WTC11 (cell line): ENCODE measurements around the gene FBLL1. TPM values are rescaled to one million over a fixed set of nuclear protein-coding genes. Genes with fewer than 3 reads are reported as not detected.

Source experiments
- ATAC-seq: fragments of 200-7000 bp; cut with Tn5 transposase; 2 replicates; pipeline ENCODE4 v1.10.0; 2021; ENCODE audit warnings: mild to moderate bottlenecking, moderate library complexity
- CTCF ChIA-PET: fragments of 300-600 bp; sonication (Branson Sonifier 250); formaldehyde crosslinking; loops from one replicate; lab custom pipeline; 2021; ENCODE audit warnings: antibody characterized with exemption; lab: Charles Lee
- POLR2A ChIA-PET: fragments of 350-600 bp; sonication (Branson Sonifier 250); formaldehyde crosslinking; loops from one replicate; lab custom pipeline; 2021; ENCODE audit warnings: antibody characterized with exemption; lab: Charles Lee
- DNase-seq: peaks from one replicate; pipeline ENCODE4 v3.0.0; 2021; ENCODE audit warnings: low spot score
- H3K27ac Mint-ChIP-seq: 2 replicates; pipeline ENCODE4 v1.8.0; 2021; ENCODE audit warnings: mixed read lengths
- H3K27me3 Mint-ChIP-seq: 2 replicates; pipeline ENCODE4 v1.8.0; 2021; ENCODE audit warnings: low read depth, mild to moderate bottlenecking, moderate library complexity, mixed read lengths
- H3K36me3 Mint-ChIP-seq: 2 replicates; pipeline ENCODE4 v1.8.0; 2021; ENCODE audit warnings: mixed read lengths
- H3K4me1 Mint-ChIP-seq: 2 replicates; pipeline ENCODE4 v1.8.0; 2022; ENCODE audit warnings: mixed read lengths
- H3K4me3 Mint-ChIP-seq: 2 replicates; pipeline ENCODE4 v1.8.0; 2021; ENCODE audit warnings: mild to moderate bottlenecking, moderate library complexity, mixed read lengths
- H3K9me3 Mint-ChIP-seq: 2 replicates; pipeline ENCODE4 v1.8.0; 2021; ENCODE audit warnings: mixed read lengths
- GABPB1 ChIP-seq: sonication (generic); formaldehyde crosslinking; IDR thresholded peaks from 2 replicates; pipeline ENCODE4 v1.8.1; 2023; ENCODE audit warnings: mild to moderate bottlenecking, missing genetic modification reagents
- JUN ChIP-seq: sonication (generic); formaldehyde crosslinking; IDR thresholded peaks from 2 replicates; pipeline ENCODE4 v1.8.0; 2023; ENCODE audit warnings: mild to moderate bottlenecking, missing genetic modification reagents
- NFYB ChIP-seq: sonication (generic); formaldehyde crosslinking; conservative IDR thresholded peaks from 2 replicates; pipeline ENCODE4 v1.8.0; 2022; ENCODE audit warnings: low read depth, missing genetic modification reagents
- NR1H2 ChIP-seq: sonication (generic); formaldehyde crosslinking; IDR thresholded peaks from 2 replicates; pipeline ENCODE4 v1.9.0; 2021; ENCODE audit warnings: mild to moderate bottlenecking, moderate library complexity, missing genetic modification reagents
- RELA ChIP-seq: sonication (generic); formaldehyde crosslinking; IDR thresholded peaks from 2 replicates; pipeline ENCODE4 v1.8.1; 2022; ENCODE audit warnings: missing genetic modification reagents, mild to moderate bottlenecking, borderline replicate concordance
- ZNF317 ChIP-seq: sonication (generic); formaldehyde crosslinking; IDR thresholded peaks from 2 replicates; pipeline ENCODE4 v1.8.1; 2023; ENCODE audit warnings: low read depth, mild to moderate bottlenecking, moderate library complexity, missing genetic modification reagents, borderline replicate concordance
- total RNA-seq: library from RNA; stranded (reverse); gene quantifications from 3 replicates; pipeline ENCODE4 v1.2.3, GENCODE V29; 2021
- TF ChIP-seq, protein P1 (sequence below): sonication (generic); formaldehyde crosslinking; IDR thresholded peaks from 2 replicates; pipeline ENCODE4 v1.8.0; 2022; ENCODE audit warnings: mild to moderate bottlenecking, missing genetic modification reagents
- TF ChIP-seq, protein P2 (sequence below): sonication (generic); formaldehyde crosslinking; IDR thresholded peaks from 2 replicates; pipeline ENCODE4 v1.8.1; 2023; ENCODE audit warnings: mild to moderate bottlenecking, missing genetic modification reagents, moderate library complexity
- TF ChIP-seq, protein P3 (sequence below): sonication (generic); formaldehyde crosslinking; IDR thresholded peaks from 2 replicates; pipeline ENCODE4 v1.8.1; 2023; ENCODE audit warnings: mild to moderate bottlenecking, missing genetic modification reagents, borderline replicate concordance
- TF ChIP-seq, protein P4 (sequence below): sonication (generic); formaldehyde crosslinking; IDR thresholded peaks from 2 replicates; pipeline ENCODE4 v1.8.1; 2023; ENCODE audit warnings: mild to moderate bottlenecking, missing genetic modification reagents

The FBLL1 gene
- total RNA-seq, 1 experiment from 2014 or later = 5.3 TPM

DNA sequence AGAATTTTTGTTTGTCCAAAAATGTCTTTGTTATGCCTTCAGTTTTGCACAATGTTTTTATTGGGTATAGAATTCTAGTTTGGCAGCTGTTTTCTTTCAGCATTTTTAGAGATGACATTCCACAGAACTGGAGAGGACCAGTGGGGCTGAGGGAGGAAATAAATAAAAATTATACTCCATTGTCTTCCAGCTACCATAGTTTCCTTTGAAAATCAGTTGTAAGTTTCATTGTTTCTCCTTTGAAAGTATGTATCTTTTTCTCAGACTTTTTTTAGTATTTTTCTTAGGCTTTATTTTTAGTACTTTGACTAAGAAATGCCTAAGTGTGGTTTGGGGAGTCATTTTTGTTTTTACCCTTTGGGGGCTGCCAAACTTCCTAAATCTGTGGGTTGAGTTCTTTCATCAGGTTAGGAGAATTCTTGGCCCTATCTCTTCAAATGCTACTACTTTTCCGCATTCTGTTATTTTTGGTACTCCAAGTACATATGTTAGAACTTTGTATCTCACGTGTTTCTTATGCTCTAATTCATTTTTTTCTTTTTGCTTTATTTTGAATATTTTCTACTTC lies 15.2 kb upstream of the FBLL1 start:
- peak; percentile 87 for TF ChIP-seq ZNF317 (CRISPR knock-in tag)
- TF ChIP-seq NR1H2 (CRISPR knock-in tag) = no peak
- POLR2A ChIA-PET = no interaction called here
- DNase-seq (no peak), ATAC-seq (no peak)
- Mint-ChIP-seq H3K4me1 (no peaks in the 10 kb centered on the region), H3K27ac (no peak overlapping the region), H3K36me3 (peaks cover 93% of the 10 kb centered on the region), H3K9me3 (peaks cover 14% of the 10 kb centered on the region; the same call in 1 of the 2 replicates), H3K27me3 (no peaks in the 10 kb centered on the region), H3K4me3 (no peak overlapping the region)
- CTCF ChIA-PET = no interaction called here

DNA sequence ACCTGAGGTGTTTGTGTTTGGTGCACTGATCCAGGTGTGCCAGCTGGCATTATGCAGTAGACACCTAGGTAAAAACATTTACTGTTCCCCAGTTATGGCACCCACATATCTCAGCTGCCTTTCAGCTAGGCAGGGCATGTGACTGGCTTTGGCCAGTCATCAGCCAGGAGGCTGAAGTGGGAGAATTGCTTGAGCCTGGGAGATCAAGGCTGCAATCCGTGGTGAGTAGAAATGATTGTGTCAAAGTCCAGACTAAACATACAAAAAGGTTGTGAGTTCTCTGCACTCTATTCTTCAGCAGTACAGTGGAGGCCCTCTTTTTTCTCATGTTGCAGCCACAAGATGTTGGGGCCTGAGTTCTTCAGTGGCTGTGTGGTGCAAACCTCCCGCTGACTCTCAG lies 3.2 kb upstream of the FBLL1 start:
- no peak for ATAC-seq
- TF ChIP-seq, protein P1, sequence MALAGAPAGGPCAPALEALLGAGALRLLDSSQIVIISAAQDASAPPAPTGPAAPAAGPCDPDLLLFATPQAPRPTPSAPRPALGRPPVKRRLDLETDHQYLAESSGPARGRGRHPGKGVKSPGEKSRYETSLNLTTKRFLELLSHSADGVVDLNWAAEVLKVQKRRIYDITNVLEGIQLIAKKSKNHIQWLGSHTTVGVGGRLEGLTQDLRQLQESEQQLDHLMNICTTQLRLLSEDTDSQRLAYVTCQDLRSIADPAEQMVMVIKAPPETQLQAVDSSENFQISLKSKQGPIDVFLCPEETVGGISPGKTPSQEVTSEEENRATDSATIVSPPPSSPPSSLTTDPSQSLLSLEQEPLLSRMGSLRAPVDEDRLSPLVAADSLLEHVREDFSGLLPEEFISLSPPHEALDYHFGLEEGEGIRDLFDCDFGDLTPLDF (CRISPR knock-in tag) = no peak
- 0 out of 2 replicates have a peak, but pooled peaks have one; percentile 18 for TF ChIP-seq GABPB1 (CRISPR knock-in tag)
- TF ChIP-seq, protein P2, sequence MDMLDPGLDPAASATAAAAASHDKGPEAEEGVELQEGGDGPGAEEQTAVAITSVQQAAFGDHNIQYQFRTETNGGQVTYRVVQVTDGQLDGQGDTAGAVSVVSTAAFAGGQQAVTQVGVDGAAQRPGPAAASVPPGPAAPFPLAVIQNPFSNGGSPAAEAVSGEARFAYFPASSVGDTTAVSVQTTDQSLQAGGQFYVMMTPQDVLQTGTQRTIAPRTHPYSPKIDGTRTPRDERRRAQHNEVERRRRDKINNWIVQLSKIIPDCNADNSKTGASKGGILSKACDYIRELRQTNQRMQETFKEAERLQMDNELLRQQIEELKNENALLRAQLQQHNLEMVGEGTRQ (CRISPR knock-in tag) = 0 out of 2 replicates have a peak, but pooled peaks have one; percentile 20
- TF ChIP-seq, all 79 proteins: peak for 2
- no peak overlapping the region for H3K4me3 Mint-ChIP-seq
- no peak for DNase-seq
- H3K9me3 Mint-ChIP-seq = no peaks in the 10 kb centered on the region
- ChIA-PET POLR2A (no interaction called here), CTCF (no interaction called here)
- H3K27ac Mint-ChIP-seq = no peak overlapping the region
- peaks cover 30% of the 10 kb centered on the region for H3K27me3 Mint-ChIP-seq
- peaks cover 4% of the 10 kb centered on the region for H3K4me1 Mint-ChIP-seq
- H3K36me3 Mint-ChIP-seq = no peaks in the 10 kb centered on the region; the same call in 1 of the 2 replicates

DNA sequence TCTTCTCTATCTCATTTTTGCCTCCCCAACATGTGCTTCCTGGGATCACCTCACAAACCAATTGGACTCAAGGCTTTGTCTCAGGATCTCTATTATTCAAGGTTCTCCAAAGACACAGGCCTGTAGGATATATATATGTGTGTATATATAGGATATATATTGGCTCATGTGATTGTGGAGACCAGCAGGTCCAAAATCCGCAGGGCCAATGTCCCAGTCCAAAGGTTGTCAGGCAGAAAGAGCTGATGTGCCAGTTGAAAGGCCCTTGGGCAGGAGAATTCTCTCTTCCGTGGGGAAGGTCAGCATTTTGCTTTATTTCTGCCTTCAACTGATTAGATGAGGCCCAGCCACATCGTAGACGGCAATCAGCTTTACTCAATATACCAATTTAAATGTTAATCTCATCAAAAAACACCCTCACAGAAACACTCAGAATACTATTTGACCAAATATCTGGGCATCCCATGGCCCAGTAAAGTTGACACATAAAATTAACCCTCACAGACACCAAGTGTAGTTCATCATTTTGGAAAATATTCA lies 1.3 kb upstream of the FBLL1 start:
- POLR2A ChIA-PET = interaction anchor here (1.0 kb wide), 1 partner anchor 233 kb away, joined by 5 read pairs; no protein-coding TSS in a partner anchor
- Mint-ChIP-seq H3K4me3 (no peak overlapping the region), H3K27ac (no peak overlapping the region), H3K36me3 (no peaks in the 10 kb centered on the region; the same call in 1 of the 2 replicates), H3K27me3 (peaks cover 36% of the 10 kb centered on the region), H3K4me1 (peaks cover 14% of the 10 kb centered on the region), H3K9me3 (no peaks in the 10 kb centered on the region)
- CTCF ChIA-PET = no interaction called here
- TF ChIP-seq RELA (CRISPR knock-in tag) = no peak
- TF ChIP-seq, protein P3, sequence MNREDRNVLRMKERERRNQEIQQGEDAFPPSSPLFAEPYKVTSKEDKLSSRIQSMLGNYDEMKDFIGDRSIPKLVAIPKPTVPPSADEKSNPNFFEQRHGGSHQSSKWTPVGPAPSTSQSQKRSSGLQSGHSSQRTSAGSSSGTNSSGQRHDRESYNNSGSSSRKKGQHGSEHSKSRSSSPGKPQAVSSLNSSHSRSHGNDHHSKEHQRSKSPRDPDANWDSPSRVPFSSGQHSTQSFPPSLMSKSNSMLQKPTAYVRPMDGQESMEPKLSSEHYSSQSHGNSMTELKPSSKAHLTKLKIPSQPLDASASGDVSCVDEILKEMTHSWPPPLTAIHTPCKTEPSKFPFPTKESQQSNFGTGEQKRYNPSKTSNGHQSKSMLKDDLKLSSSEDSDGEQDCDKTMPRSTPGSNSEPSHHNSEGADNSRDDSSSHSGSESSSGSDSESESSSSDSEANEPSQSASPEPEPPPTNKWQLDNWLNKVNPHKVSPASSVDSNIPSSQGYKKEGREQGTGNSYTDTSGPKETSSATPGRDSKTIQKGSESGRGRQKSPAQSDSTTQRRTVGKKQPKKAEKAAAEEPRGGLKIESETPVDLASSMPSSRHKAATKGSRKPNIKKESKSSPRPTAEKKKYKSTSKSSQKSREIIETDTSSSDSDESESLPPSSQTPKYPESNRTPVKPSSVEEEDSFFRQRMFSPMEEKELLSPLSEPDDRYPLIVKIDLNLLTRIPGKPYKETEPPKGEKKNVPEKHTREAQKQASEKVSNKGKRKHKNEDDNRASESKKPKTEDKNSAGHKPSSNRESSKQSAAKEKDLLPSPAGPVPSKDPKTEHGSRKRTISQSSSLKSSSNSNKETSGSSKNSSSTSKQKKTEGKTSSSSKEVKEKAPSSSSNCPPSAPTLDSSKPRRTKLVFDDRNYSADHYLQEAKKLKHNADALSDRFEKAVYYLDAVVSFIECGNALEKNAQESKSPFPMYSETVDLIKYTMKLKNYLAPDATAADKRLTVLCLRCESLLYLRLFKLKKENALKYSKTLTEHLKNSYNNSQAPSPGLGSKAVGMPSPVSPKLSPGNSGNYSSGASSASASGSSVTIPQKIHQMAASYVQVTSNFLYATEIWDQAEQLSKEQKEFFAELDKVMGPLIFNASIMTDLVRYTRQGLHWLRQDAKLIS (CRISPR knock-in tag) = no peak
- TF ChIP-seq, protein P4, sequence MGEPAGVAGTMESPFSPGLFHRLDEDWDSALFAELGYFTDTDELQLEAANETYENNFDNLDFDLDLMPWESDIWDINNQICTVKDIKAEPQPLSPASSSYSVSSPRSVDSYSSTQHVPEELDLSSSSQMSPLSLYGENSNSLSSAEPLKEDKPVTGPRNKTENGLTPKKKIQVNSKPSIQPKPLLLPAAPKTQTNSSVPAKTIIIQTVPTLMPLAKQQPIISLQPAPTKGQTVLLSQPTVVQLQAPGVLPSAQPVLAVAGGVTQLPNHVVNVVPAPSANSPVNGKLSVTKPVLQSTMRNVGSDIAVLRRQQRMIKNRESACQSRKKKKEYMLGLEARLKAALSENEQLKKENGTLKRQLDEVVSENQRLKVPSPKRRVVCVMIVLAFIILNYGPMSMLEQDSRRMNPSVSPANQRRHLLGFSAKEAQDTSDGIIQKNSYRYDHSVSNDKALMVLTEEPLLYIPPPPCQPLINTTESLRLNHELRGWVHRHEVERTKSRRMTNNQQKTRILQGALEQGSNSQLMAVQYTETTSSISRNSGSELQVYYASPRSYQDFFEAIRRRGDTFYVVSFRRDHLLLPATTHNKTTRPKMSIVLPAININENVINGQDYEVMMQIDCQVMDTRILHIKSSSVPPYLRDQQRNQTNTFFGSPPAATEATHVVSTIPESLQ (CRISPR knock-in tag) = no peak
- no peak for TF ChIP-seq GABPB1 (CRISPR knock-in tag)
- TF ChIP-seq NFYB = no peak
- TF ChIP-seq JUN = no peak
- ATAC-seq (no peak), DNase-seq (no peak)
